Breast epithelium (tissue), 3 donors: Measurements from ENCODE around the gene LPAR2.

ENCODE experiments used
- CTCF ChIP-seq, 3 donors: fragments of 450-650 bp; IDR thresholded peaks; one replicate each; pipeline ENCODE4 v1.5.1; 2016 to 2017; ENCODE audit warnings: antibody characterized with exemption in 3 of 3, mild to moderate bottlenecking in 3 of 3, moderate library complexity in 3 of 3
- POLR2A ChIP-seq: fragments of 450-650 bp; IDR thresholded peaks from one replicate; pipeline ENCODE4 v1.6.1; 2016; ENCODE audit warnings: antibody characterized with exemption, mild to moderate bottlenecking, moderate library complexity

- TF ChIP-seq CTCF (IDR thresholded peaks at IDR 0.05): no peak
- TF ChIP-seq POLR2A: no peak
Observed at GRCh38 chr19:19581391-19581790, 46.6 kb downstream of the LPAR2 start.
